MCF 10A (cell line): ENCODE results near the gene CACNB4. TPM values are rescaled to one million over a fixed set of nuclear protein-coding genes. Genes with fewer than 3 reads are reported as not detected.

ENCODE experiments used
- BruUV-seq: library from RNA; stranded (reverse); fragments of 400-500 nt; replicated peaks from 2 replicates; lab custom pipeline; 2021; lab: Mats Ljungman, UMichigan
- CTCF ChIA-PET: fragments of 300-600 bp; sonication (Branson Sonifier 250); formaldehyde crosslinking; extraction: SDS; loops from one replicate; lab custom pipeline; 2021; ENCODE audit warnings: antibody characterized with exemption, inconsistent platforms; lab: Yijun Ruan, JAX
- POLR2A ChIA-PET: fragments of 300-600, 350-650 bp; sonication (Branson Sonifier 250); formaldehyde crosslinking; extraction: SDS; loops from one replicate; lab custom pipeline; 2020; ENCODE audit warnings: antibody characterized with exemption, inconsistent platforms; lab: Yijun Ruan, JAX
- DNase-seq: peaks from one replicate; pipeline ENCODE4 v3.0.0-alpha.2; 2018; ENCODE audit not compliant: unreplicated experiment
- H3K27ac Mint-ChIP-seq: one replicate; pipeline ENCODE4 v1.8.0; 2022; ENCODE audit warnings: mild to moderate bottlenecking, low read depth, mixed read lengths; ENCODE audit not compliant: unreplicated experiment
- H3K27me3 Mint-ChIP-seq: one replicate; pipeline ENCODE4 v1.8.0; 2022; ENCODE audit warnings: mixed read lengths; ENCODE audit not compliant: insufficient read depth, unreplicated experiment
- H3K36me3 Mint-ChIP-seq: one replicate; pipeline ENCODE4 v1.8.0; 2022; ENCODE audit warnings: mild to moderate bottlenecking, moderate library complexity, mixed read lengths; ENCODE audit not compliant: insufficient read depth, unreplicated experiment
- H3K4me1 Mint-ChIP-seq: one replicate; pipeline ENCODE4 v1.8.0; 2022; ENCODE audit warnings: mixed read lengths; ENCODE audit not compliant: insufficient read depth, unreplicated experiment
- H3K4me3 Mint-ChIP-seq: one replicate; pipeline ENCODE4 v1.8.0; 2022; ENCODE audit warnings: mild to moderate bottlenecking, moderate library complexity, mixed read lengths; ENCODE audit not compliant: unreplicated experiment
- H3K9me3 Mint-ChIP-seq: one replicate; pipeline ENCODE4 v1.8.0; 2022; ENCODE audit warnings: mixed read lengths; ENCODE audit not compliant: unreplicated experiment
- CTCF ChIP-seq: fragments of 200-600 bp; IDR thresholded peaks from one replicate; pipeline ENCODE4 v1.8.0; 2022; ENCODE audit warnings: antibody characterized with exemption, mild to moderate bottlenecking; ENCODE audit not compliant: unreplicated experiment
- intact Hi-C: fragments of 100-400 bp; cut with micrococcal nuclease; formaldehyde crosslinking; loops from 2 replicates; pipeline ENCODE4 v1.14.1; 2022
- total RNA-seq: library from RNA; stranded (reverse); gene quantifications from 2 replicates; pipeline ENCODE4 v1.2.3, GENCODE V29; 2022

Gene CACNB4
- total RNA-seq, 1 experiment from 2014 or later = 0.49 TPM

GRCh38 chr2:151824886-151825285 is 274.0 kb downstream of the CACNB4 start:
- BruUV-seq = no TSS peak
- TF ChIP-seq CTCF = no peak
- H3K27ac Mint-ChIP-seq = no peak overlapping the region
- CTCF ChIA-PET = interaction anchor here (0.6 to 2.0 kb wide), 6 partner anchors 8 to 358 kb away, joined by 3 to 12 read pairs (median 4); no protein-coding TSS in a partner anchor
- POLR2A ChIA-PET = interaction anchor here (0.5 to 1.2 kb wide), 4 partner anchors 15 to 511 kb away, joined by 3 read pairs; no protein-coding TSS in a partner anchor
- H3K36me3 Mint-ChIP-seq = no peaks in the 10 kb centered on the region
- intact Hi-C loops = loop anchor here (5.0 to 10.0 kb wide), 2 partner anchors 102 to 200 kb away; no protein-coding TSS in a partner anchor
- H3K9me3 Mint-ChIP-seq = peaks cover 10% of the 10 kb centered on the region
- no peak overlapping the region for H3K4me3 Mint-ChIP-seq
- peaks cover 24% of the 10 kb centered on the region for H3K4me1 Mint-ChIP-seq
- no peak for DNase-seq
- no peaks in the 10 kb centered on the region for H3K27me3 Mint-ChIP-seq

- intact Hi-C loops = loop anchor here (10.0 kb wide), 1 partner anchor 201 kb away; no protein-coding TSS in a partner anchor
- no peak overlapping the region for H3K27ac Mint-ChIP-seq
- ChIA-PET CTCF (interaction anchor here (0.9 to 2.0 kb wide), 4 partner anchors 10 to 201 kb away, joined by 4 to 12 read pairs (median 6); no protein-coding TSS in a partner anchor), POLR2A (interaction anchor here (0.6 kb wide), 1 partner anchor 298 kb away, joined by 3 read pairs; no protein-coding TSS in a partner anchor)
- no peaks in the 10 kb centered on the region for H3K36me3 Mint-ChIP-seq
- H3K27me3 Mint-ChIP-seq = no peaks in the 10 kb centered on the region
- DNase-seq = no peak
- H3K4me1 Mint-ChIP-seq = peaks cover 24% of the 10 kb centered on the region
- no peak for TF ChIP-seq CTCF
- H3K4me3 Mint-ChIP-seq = no peak overlapping the region
- H3K9me3 Mint-ChIP-seq = peaks cover 4% of the 10 kb centered on the region
- no TSS peak for BruUV-seq
Measured at GRCh38 chr2:151823651-151824050, 275.2 kb downstream of the CACNB4 start.

- CTCF ChIA-PET = interaction anchor here (0.7 to 1.9 kb wide), 7 partner anchors 11 to 294 kb away, joined by 3 to 9 read pairs (median 3); no protein-coding TSS in a partner anchor
- Mint-ChIP-seq H3K9me3 (peaks cover 4% of the 10 kb centered on the region), H3K27me3 (no peaks in the 10 kb centered on the region), H3K27ac (no peak overlapping the region), H3K4me3 (no peak overlapping the region), H3K4me1 (peaks cover 18% of the 10 kb centered on the region), H3K36me3 (peaks cover 4% of the 10 kb centered on the region)
- POLR2A ChIA-PET = interaction anchor here (0.6 to 1.6 kb wide), 2 partner anchors 9 to 176 kb away, joined by 3 to 10 read pairs; partner anchors contain the start of gene ARL5A
- DNase-seq = no peak
- intact Hi-C loops = loop anchor here (10.0 kb wide), 1 partner anchor 205 kb away; no protein-coding TSS in a partner anchor
- BruUV-seq = no TSS peak
- no peak for TF ChIP-seq CTCF
Measured at GRCh38 chr2:151819920-151820319, 278.9 kb downstream of the CACNB4 start.

GRCh38 chr2:151817929-151818328 is 280.9 kb downstream of the CACNB4 start:
- no TSS peak for BruUV-seq

More at GRCh38 chr2:151817929-151818328, 280.9 kb downstream of the CACNB4 start:
- Mint-ChIP-seq H3K36me3 (peaks cover 4% of the 10 kb centered on the region), H3K4me1 (peaks cover 11% of the 10 kb centered on the region), H3K9me3 (peaks cover 4% of the 10 kb centered on the region), H3K4me3 (no peak overlapping the region), H3K27ac (no peak overlapping the region), H3K27me3 (no peaks in the 10 kb centered on the region)
- intact Hi-C loops = no loop called here
- no peak for DNase-seq
- ChIA-PET CTCF (interaction anchor here (0.9 to 2.9 kb wide), 2 partner anchors 9 to 10 kb away, joined by 3 to 18 read pairs; no protein-coding TSS in a partner anchor), POLR2A (no interaction called here)
- TF ChIP-seq CTCF = no peak
